BE2C (cell line): ENCODE results near the gene CRABP2.

Experiments used
- DNase-seq: peaks from one replicate; pipeline ENCODE4 v3.0.0-alpha.2; 2020
- H3K27me3 ChIP-seq: fragments of 250-450 bp; sonication (Bioruptor Pico); 2 replicates; pipeline ENCODE4 v1.5.1; 2020; ENCODE audit warnings: mild to moderate bottlenecking
- H3K36me3 ChIP-seq: fragments of 250-450 bp; sonication (Bioruptor Pico); 2 replicates; pipeline ENCODE4 v1.5.1; 2020; ENCODE audit warnings: mild to moderate bottlenecking
- H3K4me1 ChIP-seq: fragments of 250-450 bp; sonication (Bioruptor Pico); 2 replicates; pipeline ENCODE4 v1.5.1; 2020
- H3K4me3 ChIP-seq: 2 replicates; pipeline ENCODE4 v1.5.1; 2011; ENCODE audit warnings: low read depth, low read length
- H3K9me3 ChIP-seq: fragments of 250-450 bp; sonication (Bioruptor Pico); 2 replicates; pipeline ENCODE4 v1.5.1; 2020
- CTCF ChIP-seq: IDR thresholded peaks from 2 replicates; pipeline ENCODE4 v1.5.1; 2012; ENCODE audit warnings: mild to moderate bottlenecking, low read depth, low read length

CRABP2 gene

GRCh38 chr1:156677616-156678596, 27.5 kb downstream of the CRABP2 start:
- H3K36me3 ChIP-seq, result no peaks in the 10 kb centered on the region
- no peaks in the 10 kb centered on the region for H3K27me3 ChIP-seq
- no peaks in the 10 kb centered on the region for H3K9me3 ChIP-seq
- peaks cover 15% of the 10 kb centered on the region for H3K4me1 ChIP-seq
- TF ChIP-seq CTCF, result peak; percentile 98
- peak; percentile 84 for DNase-seq
- H3K4me3 ChIP-seq, result peak overlapping the region; percentile 44

- Histone ChIP-seq H3K27me3 (no peaks in the 10 kb centered on the region), H3K36me3 (no peaks in the 10 kb centered on the region), H3K4me1 (peaks cover 15% of the 10 kb centered on the region), H3K9me3 (no peaks in the 10 kb centered on the region), H3K4me3 (peak within 1 kb of the TSS; percentile 44)
- DNase-seq, result peak; percentile 74
- TF ChIP-seq CTCF, result no peak
Measured at GRCh38 chr1:156676820-156677615, 28.4 kb downstream of the CRABP2 start, which contains the start of gene NES. Gene NES, minus strand, starts transcription at chr1:156677407. Its CDS starts 143 bp downstream, at chr1:156677264.

GRCh38 chr1:156676114-156676819, 29.1 kb downstream of the CRABP2 start:
- Histone ChIP-seq H3K4me1 (peaks cover 15% of the 10 kb centered on the region), H3K9me3 (no peaks in the 10 kb centered on the region), H3K36me3 (no peaks in the 10 kb centered on the region), H3K27me3 (no peaks in the 10 kb centered on the region), H3K4me3 (peak overlapping the region; percentile 38)
- DNase-seq, result no peak
- no peak for TF ChIP-seq CTCF

- TF ChIP-seq CTCF, result no peak
- Histone ChIP-seq H3K4me1 (peaks cover 15% of the 10 kb centered on the region), H3K4me3 (peak overlapping the region; percentile 38), H3K36me3 (no peaks in the 10 kb centered on the region), H3K27me3 (no peaks in the 10 kb centered on the region), H3K9me3 (no peaks in the 10 kb centered on the region)
- peak; percentile 84 for DNase-seq
Measured at GRCh38 chr1:156675210-156676113, 29.9 kb downstream of the CRABP2 start.

GRCh38 chr1:156673387-156674121, 31.8 kb downstream of the CRABP2 start:
- no peak for TF ChIP-seq CTCF
- no peak for DNase-seq
- Histone ChIP-seq H3K27me3 (no peaks in the 10 kb centered on the region), H3K36me3 (no peaks in the 10 kb centered on the region), H3K9me3 (no peaks in the 10 kb centered on the region), H3K4me1 (peaks cover 18% of the 10 kb centered on the region), H3K4me3 (no peak overlapping the region)
